BJ (cell line): ENCODE results near the gene TMEM107. TPM values are rescaled to one million over a fixed set of nuclear protein-coding genes. Genes with fewer than 3 reads are reported as not detected.

ENCODE experiments used
- CTCF ChIA-PET: fragments of 350-600 bp; formaldehyde crosslinking; extraction: SDS; loops from one replicate; lab custom pipeline; 2021; ENCODE audit warnings: antibody characterized with exemption, inconsistent platforms; lab: Yijun Ruan, JAX
- POLR2A ChIA-PET: fragments of 300-600 bp; sonication (Branson Sonifier 250); formaldehyde crosslinking; extraction: SDS; loops from one replicate; lab custom pipeline; 2021; ENCODE audit warnings: antibody characterized with exemption; lab: Charles Lee
- DNase-seq: peaks from one replicate; pipeline ENCODE4 v3.0.0-alpha.2; 2011; ENCODE audit warnings: low read depth
- H3K27me3 ChIP-seq: 2 replicates; pipeline ENCODE4 v1.6.0; 2011; ENCODE audit warnings: low read length; ENCODE audit not compliant: control insufficient read depth, insufficient read depth
- H3K36me3 ChIP-seq: 2 replicates; pipeline ENCODE4 v1.5.1; 2011; ENCODE audit warnings: low read length; ENCODE audit not compliant: control insufficient read depth, insufficient read depth
- H3K4me3 ChIP-seq: 2 replicates; pipeline ENCODE4 v1.5.1; 2011; ENCODE audit warnings: low read depth, mild to moderate bottlenecking, control low read depth, low read length
- polyA plus RNA-seq: library from polyadenylated mRNA; depleted of rRNA; stranded (reverse); fragments of >200 nt; gene quantifications from 2 replicates; pipeline ENCODE4 v1.2.3, GENCODE V29; 2011
- TF ChIP-seq, protein P1 (sequence below): IDR thresholded peaks from 2 replicates; pipeline ENCODE4 v1.5.1; 2011; ENCODE audit warnings: low read depth, mild to moderate bottlenecking, control low read depth, inconsistent platforms, low read length, moderate library complexity; ENCODE audit not compliant: insufficient read depth

Gene TMEM107
- polyA plus RNA-seq, 1 experiment, result 14.5 TPM

DNA sequence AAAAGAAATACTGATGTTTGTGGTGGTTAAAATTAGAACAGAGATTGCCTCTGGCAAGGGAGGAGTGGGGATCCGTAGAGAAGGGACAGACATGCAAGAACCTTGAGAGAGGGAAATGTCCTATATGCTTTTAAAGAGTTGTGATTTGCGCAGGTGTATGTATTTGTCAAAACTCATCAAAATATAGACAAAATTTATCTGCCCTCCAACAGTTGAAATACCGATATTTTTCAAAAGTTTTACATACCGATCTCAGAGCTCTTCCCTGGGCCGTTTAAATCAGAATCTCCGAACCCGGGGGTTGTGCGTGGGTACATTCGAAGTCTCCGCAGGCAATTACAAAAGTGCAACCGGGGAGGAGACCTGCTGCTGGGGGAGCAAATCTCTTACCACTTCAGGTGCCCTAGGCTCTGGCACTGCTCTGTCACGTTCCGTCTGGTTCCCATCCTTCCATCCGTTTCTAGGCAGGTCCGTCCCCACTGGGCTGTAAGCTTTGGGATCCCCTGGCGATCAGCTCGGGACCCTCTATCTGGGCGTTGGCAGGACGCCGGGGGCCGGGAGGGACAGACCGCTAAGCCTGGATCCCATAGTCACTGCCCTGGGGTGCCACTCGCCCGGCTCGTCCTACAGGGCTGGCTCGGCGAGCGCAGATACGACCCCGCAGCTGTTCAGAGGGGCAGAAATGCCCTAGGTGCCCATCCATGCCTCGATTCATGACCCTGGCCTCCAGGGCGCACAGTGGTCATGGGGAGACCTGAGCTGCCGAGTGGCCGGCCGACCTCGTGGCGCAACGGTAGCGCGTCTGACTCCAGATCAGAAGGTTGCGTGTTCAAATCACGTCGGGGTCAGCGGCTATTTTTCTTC, 9.6 kb upstream of the TMEM107 start:
- Histone ChIP-seq H3K4me3 (peak overlapping the region; percentile 72), H3K36me3 (no peaks in the 10 kb centered on the region), H3K27me3 (no peaks in the 10 kb centered on the region)
- TF ChIP-seq, protein P1, sequence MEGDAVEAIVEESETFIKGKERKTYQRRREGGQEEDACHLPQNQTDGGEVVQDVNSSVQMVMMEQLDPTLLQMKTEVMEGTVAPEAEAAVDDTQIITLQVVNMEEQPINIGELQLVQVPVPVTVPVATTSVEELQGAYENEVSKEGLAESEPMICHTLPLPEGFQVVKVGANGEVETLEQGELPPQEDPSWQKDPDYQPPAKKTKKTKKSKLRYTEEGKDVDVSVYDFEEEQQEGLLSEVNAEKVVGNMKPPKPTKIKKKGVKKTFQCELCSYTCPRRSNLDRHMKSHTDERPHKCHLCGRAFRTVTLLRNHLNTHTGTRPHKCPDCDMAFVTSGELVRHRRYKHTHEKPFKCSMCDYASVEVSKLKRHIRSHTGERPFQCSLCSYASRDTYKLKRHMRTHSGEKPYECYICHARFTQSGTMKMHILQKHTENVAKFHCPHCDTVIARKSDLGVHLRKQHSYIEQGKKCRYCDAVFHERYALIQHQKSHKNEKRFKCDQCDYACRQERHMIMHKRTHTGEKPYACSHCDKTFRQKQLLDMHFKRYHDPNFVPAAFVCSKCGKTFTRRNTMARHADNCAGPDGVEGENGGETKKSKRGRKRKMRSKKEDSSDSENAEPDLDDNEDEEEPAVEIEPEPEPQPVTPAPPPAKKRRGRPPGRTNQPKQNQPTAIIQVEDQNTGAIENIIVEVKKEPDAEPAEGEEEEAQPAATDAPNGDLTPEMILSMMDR, result no peak
- CTCF ChIA-PET, result interaction anchor here (0.6 to 2.1 kb wide), 8 partner anchors 9 to 345 kb away, joined by 3 to 10 read pairs (median 4); partner anchors contain the start of gene TMEM107
- DNase-seq, result no peak
- POLR2A ChIA-PET, result no interaction called here

DNA sequence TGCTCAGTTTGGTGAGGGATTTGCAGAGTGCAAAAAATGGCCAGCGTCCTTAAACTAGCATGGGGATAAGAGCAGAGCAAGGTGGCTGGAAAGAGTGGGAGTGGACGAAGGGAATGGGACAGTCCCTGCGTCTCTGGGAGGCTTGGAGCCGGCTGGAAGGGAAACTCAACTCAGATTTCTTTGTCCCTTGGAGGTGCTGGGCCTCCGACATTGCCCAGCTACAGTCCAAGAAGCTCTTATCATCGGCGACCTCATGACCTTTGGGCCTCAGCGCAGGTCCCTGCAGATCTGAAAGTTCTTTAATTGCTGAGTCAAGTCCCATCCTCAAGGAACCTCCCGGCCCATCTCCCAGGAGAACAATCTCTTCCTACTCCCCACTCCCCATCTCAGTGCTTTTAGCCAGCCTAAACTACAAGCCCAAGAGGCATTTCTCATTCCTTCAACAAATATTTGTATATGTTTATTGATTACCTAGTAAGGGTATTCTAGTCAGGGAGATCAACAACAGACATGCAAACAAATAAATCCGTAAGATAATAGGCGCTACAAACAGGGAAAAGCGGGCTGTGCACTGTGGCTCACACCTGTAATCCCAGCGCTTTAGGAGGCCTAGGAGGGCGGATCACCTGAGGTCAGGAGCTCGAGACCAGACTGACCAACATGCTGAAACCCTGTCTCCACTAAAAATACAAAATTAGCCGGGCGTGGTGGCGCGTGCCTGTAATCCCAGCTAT, 985 bp upstream of the TMEM107 start:
- H3K27me3 ChIP-seq, result no peaks in the 10 kb centered on the region
- TF ChIP-seq, protein P1, result no peak
- CTCF ChIA-PET, result interaction anchor here (0.5 to 2.3 kb wide), 4 partner anchors 10 to 57 kb away, joined by 3 to 9 read pairs (median 3); no protein-coding TSS in a partner anchor
- no peak for DNase-seq
- peak overlapping the region; percentile 60 for H3K4me3 ChIP-seq
- POLR2A ChIA-PET, result no interaction called here
- H3K36me3 ChIP-seq, result no peaks in the 10 kb centered on the region

DNA sequence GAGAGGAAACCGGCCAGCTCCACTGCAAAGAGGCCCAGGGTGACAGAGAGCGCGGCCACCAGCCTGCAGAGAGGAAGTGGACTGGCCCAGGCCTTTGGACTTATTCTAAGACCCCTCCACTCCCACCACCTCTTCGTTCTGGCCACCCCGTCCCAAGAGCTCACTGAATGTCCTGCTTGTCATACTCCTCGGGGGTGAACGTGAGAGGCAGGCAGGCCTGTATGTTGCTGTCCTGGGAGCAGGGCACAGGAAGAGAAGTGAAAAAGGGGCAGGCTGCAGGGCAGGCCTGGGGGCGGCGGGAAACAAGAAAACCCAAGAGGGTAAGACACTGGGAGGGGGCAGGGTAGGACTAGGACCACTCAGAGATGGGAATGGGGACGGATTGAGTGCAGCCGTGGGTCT, 384 bp downstream of the TMEM107 start:
- Histone ChIP-seq H3K27me3 (no peaks in the 10 kb centered on the region), H3K4me3 (peak overlapping the region; percentile 60), H3K36me3 (no peaks in the 10 kb centered on the region)
- TF ChIP-seq, protein P1, result no peak
- ChIA-PET POLR2A (interaction anchor here (0.5 kb wide), 1 partner anchor 32 kb away, joined by 3 read pairs; no protein-coding TSS in a partner anchor), CTCF (interaction anchor here (0.6 to 1.5 kb wide), 2 partner anchors 11 to 92 kb away, joined by 3 read pairs; no protein-coding TSS in a partner anchor)
- no peak for DNase-seq

DNA sequence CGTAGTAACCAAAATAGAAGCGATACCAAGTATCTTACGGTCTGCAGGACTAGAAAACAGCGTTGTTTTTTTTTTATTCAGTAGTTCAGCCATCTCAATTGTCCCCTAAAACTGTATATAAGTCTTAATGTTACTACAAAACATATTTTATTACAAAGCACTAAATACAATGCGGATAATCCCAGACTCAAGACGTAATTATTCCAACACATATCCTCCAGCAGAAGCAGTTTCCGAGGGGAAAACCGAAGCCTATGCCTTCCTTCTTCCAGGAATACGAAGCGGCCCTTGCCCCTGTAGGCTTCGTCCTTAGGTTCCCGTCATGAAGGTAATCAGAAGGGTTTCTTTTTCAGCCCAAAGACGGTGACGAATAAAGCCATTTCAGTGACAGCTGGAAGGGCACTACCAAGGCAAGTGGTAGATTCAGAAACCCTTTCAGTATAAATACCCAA, 2.3 kb downstream of the TMEM107 start:
- CTCF ChIA-PET, result interaction anchor here (0.9 to 1.3 kb wide), 4 partner anchors 11 to 486 kb away, joined by 3 to 5 read pairs (median 3); partner anchors contain the start of genes VAMP2 and WRAP53

More for the DNA sequence above, 2.3 kb downstream of the TMEM107 start:
- H3K27me3 ChIP-seq, result no peaks in the 10 kb centered on the region
- peak overlapping the region; percentile 50 for H3K4me3 ChIP-seq
- POLR2A ChIA-PET, result interaction anchor here (0.7 to 1.2 kb wide), 3 partner anchors 16 to 695 kb away, joined by 3 to 5 read pairs (median 3); partner anchors contain the start of genes BORCS6 and ZBTB4
- H3K36me3 ChIP-seq, result no peaks in the 10 kb centered on the region
- DNase-seq, result no peak
- TF ChIP-seq, protein P1, result no peak
